GM12874 (cell line): Measurements from ENCODE around the gene HAGHL.

ENCODE experiments used
- TF ChIP-seq, protein P1 (sequence below): IDR thresholded peaks from 2 replicates; pipeline ENCODE4 v1.5.1; 2011; ENCODE audit warnings: low read depth, mild to moderate bottlenecking, control low read depth, low read length, moderate library complexity; ENCODE audit not compliant: insufficient read depth

The HAGHL gene

DNA sequence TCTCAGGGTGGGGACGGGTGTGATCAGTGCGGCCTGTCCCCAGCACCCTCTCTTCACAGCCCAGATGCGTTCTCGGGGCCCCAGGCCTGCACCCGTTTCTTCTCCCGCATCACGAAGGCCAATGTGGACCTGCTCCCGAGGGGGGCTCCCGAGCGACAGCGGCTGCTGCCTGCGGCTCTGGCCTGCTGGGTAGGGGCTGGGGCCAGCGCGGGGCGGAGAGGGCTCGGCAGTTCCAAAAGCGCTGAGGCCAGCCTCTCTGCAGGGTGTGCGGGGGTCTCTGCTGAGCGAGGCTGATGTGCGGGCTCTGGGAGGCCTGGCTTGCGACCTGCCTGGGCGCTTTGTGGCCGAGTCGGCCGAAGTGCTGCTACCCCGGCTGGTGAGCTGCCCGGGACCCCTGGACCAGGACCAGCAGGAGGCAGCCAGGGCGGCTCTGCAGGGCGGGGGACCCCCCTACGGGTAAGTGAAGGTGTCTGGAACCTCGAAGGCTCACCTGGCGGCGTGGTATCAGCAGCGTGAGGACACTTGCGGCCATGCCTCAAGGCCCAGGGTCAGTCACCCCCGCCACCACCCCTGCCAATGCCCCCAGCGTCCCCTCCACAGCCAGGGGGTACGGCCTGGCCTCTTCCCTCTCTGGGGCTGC, 38.1 kb downstream of the HAGHL start:
- TF ChIP-seq, protein P1, sequence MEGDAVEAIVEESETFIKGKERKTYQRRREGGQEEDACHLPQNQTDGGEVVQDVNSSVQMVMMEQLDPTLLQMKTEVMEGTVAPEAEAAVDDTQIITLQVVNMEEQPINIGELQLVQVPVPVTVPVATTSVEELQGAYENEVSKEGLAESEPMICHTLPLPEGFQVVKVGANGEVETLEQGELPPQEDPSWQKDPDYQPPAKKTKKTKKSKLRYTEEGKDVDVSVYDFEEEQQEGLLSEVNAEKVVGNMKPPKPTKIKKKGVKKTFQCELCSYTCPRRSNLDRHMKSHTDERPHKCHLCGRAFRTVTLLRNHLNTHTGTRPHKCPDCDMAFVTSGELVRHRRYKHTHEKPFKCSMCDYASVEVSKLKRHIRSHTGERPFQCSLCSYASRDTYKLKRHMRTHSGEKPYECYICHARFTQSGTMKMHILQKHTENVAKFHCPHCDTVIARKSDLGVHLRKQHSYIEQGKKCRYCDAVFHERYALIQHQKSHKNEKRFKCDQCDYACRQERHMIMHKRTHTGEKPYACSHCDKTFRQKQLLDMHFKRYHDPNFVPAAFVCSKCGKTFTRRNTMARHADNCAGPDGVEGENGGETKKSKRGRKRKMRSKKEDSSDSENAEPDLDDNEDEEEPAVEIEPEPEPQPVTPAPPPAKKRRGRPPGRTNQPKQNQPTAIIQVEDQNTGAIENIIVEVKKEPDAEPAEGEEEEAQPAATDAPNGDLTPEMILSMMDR: no peak

DNA sequence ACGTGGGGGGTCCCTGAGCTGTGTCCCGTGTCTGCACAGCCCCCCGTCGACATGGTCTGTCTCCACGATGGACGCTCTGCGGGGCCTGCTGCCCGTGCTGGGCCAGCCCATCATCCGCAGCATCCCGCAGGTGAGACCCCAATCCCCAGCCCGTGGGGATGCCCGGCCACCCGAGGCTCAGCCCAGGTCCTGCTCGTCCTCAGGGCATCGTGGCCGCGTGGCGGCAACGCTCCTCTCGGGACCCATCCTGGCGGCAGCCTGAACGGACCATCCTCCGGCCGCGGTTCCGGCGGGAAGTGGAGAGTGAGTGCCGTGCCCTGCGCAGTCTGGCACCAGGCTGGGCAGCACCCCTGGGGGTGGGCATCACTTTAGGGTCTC, 38.6 kb downstream of the HAGHL start:
- TF ChIP-seq, protein P1: no peak

DNA sequence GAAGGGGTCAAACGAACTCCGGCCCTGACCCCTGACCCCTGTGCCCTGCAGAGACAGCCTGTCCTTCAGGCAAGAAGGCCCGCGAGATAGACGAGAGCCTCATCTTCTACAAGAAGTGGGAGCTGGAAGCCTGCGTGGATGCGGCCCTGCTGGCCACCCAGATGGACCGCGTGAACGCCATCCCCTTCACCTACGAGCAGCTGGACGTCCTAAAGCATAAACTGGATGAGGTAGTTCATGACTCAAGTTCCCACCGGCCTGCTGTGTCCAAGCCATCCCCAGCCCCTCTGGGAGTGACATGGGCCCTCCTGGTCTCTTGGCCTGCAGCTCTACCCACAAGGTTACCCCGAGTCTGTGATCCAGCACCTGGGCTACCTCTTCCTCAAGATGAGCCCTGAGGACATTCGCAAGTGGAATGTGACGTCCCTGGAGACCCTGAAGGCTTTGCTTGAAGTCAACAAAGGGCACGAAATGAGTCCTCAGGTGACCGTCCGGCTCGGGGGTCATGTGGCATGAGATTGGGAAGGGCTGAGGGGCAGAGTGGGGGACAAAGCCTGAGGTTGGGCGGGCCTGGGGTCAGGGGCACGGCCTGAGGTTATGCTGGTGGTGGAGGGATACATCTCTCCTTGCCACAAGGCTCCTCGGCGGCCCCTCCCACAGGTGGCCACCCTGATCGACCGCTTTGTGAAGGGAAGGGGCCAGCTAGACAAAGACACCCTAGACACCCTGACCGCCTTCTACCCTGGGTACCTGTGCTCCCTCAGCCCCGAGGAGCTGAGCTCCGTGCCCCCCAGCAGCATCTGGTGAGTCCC, 39.3 kb downstream of the HAGHL start:
- TF ChIP-seq, protein P1: no peak

DNA sequence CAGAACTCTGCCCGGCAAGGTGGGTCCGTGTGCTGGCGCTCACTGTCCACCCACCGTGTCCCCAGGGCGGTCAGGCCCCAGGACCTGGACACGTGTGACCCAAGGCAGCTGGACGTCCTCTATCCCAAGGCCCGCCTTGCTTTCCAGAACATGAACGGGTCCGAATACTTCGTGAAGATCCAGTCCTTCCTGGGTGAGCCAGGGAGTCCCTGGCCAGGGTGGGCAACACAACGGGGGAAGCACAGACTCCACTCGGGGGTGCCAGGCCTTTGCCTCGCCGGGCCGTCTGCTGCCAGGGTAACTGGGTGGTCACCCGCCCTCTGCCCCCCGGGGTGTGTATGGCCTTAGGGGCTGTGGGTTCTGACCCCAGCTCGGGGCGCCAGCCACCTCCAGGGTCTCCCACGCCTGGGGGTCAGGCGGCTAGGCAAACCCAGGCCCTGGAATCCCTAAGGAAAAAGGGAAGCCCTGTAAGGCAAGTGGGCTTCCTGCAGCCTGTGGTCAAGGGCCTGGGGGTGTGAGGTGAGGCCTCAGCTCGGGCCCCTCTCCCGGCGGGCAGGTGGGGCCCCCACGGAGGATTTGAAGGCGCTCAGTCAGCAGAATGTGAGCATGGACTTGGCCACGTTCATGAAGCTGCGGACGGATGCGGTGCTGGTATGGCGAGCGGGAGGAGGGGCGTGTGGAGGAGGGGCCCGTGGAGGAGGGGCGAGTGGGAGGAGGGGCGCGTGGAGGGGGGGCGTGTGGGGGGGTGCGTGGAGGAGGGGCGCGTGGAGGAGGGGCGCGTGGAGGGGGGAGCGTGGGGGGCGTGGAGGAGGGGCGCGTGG, 40.1 kb downstream of the HAGHL start:
- TF ChIP-seq, protein P1: no peak

DNA sequence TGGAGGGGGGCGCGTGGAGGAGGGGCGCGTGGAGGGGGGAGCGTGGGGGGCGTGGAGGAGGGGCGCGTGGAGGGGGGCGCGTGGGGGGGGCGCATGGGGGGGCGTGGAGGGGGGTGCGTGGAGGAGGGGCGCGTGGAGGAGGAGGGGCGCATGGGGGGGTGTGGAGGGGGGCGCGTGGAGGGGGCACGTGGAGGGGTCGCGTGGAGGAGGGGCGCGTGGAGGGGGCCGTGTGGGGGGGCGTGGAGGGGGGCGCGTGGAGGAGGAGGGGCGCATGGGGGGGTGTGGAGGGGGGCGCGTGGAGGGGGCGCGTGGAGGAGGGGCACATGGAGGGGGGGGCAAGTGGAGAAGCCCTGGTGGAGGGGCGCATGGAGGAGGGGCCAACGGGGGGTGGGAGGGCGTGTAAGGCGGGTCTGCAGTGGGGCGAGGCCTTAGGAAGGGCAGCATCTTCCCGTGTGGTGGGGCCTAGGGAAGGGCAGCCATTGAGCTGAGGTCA, 40.9 kb downstream of the HAGHL start:
- TF ChIP-seq, protein P1: no peak

DNA sequence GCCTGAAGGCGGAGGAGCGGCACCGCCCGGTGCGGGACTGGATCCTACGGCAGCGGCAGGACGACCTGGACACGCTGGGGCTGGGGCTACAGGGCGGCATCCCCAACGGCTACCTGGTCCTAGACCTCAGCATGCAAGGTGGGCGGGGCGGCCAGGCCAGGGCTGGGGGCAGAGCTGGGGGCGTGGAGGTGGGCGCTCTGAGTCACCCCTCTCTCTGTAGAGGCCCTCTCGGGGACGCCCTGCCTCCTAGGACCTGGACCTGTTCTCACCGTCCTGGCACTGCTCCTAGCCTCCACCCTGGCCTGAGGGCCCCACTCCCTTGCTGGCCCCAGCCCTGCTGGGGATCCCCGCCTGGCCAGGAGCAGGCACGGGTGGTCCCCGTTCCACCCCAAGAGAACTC, 41.5 kb downstream of the HAGHL start:
- TF ChIP-seq, protein P1: no peak
